Measurements from ENCODE around the gene PRDM8.
"Not testable (repeated sequence)": the region's sequence is repeated elsewhere in the genome, so short reads cannot be mapped to it uniquely, and the experiment has no call there.

Gene PRDM8

GRCh38 chr4:80196922-80197573 is at the start of gene PRDM8:
TSS of gene PRDM8 (plus strand) at chr4:80197503. CDS start at chr4:80200081, 2,578 bp downstream.
- DNase-seq, result no peak

GRCh38 chr4:80150387-80151180 is 46.7 kb upstream of the PRDM8 start:
- DNase-seq, result no peak

GRCh38 chr4:80151981-80152380 is 45.3 kb upstream of the PRDM8 start:
- DNase-seq, result no peak

- no peak for DNase-seq
These were observed 43.3 kb upstream of the PRDM8 start for GRCh38 chr4:80153874-80154544.

GRCh38 chr4:80154545-80154933 is 42.8 kb upstream of the PRDM8 start:
- DNase-seq, result no peak

GRCh38 chr4:80155316-80155982 is 41.9 kb upstream of the PRDM8 start:
- DNase-seq, result no peak

- DNase-seq, result no peak
These were observed 40.9 kb upstream of the PRDM8 start for GRCh38 chr4:80156410-80156809.

- no peak for DNase-seq
These were observed 35.8 kb upstream of the PRDM8 start for GRCh38 chr4:80161413-80162058.

GRCh38 chr4:80162418-80162817 is 34.9 kb upstream of the PRDM8 start:
- no peak for DNase-seq

- DNase-seq, result no peak
These were observed 31.4 kb upstream of the PRDM8 start for GRCh38 chr4:80165855-80166254.

GRCh38 chr4:80171251-80171650 is 26.1 kb upstream of the PRDM8 start:
- peak; percentile 41 for DNase-seq

GRCh38 chr4:80171656-80172055 is 25.6 kb upstream of the PRDM8 start:
- DNase-seq, result no peak

- DNase-seq, result no peak
These were observed 25.1 kb upstream of the PRDM8 start for GRCh38 chr4:80172203-80172602.

GRCh38 chr4:80173401-80173800 is 23.9 kb upstream of the PRDM8 start:
- DNase-seq, result peak; percentile 65

GRCh38 chr4:80173841-80174240 is 23.5 kb upstream of the PRDM8 start:
- DNase-seq, result no peak

- DNase-seq, result not testable (repeated sequence)
These were observed 19.5 kb upstream of the PRDM8 start for GRCh38 chr4:80177793-80178192.

- DNase-seq, result no peak
These were observed 18.3 kb upstream of the PRDM8 start for GRCh38 chr4:80178964-80179363.

- no peak for DNase-seq
These were observed 17.6 kb upstream of the PRDM8 start for GRCh38 chr4:80179637-80180161.

- peak; percentile 70 for DNase-seq
These were observed 16.6 kb upstream of the PRDM8 start for GRCh38 chr4:80180743-80181142.

- DNase-seq, result no peak
These were observed 15.0 kb upstream of the PRDM8 start for GRCh38 chr4:80182237-80182866.

- DNase-seq, result no peak
These were observed 13.9 kb upstream of the PRDM8 start for GRCh38 chr4:80183250-80184052.

All from NCI-H226 (cell line).